ENCODE results near the gene AAGAB.

Gene AAGAB

GRCh38 chr15:67232591-67232990 is 21.9 kb downstream of the AAGAB start:
- Histone ChIP-seq H3K27me3 (ENCODE audit: control insufficient read depth, insufficient read depth, low read length) (no peaks in the 10 kb centered on the region), H3K36me3 (ENCODE audit: control insufficient read depth, insufficient read depth, low read length) (no peaks in the 10 kb centered on the region), H3K4me3 (ENCODE audit: low read depth, low read length) (no peak overlapping the region), H3K9ac (no peak overlapping the region), H2AFZ (no peak overlapping the region), H3K27ac (no peak overlapping the region), H3K9me3 (ENCODE audit: control insufficient read depth, low read length) (no peaks in the 10 kb centered on the region), H3K79me2 (peaks cover 4% of the 10 kb centered on the region), H3K4me1 (no peaks in the 10 kb centered on the region), H3K4me2 (ENCODE audit: low read length) (no peak overlapping the region)
- TF ChIP-seq CTCF (IDR thresholded peaks at IDR 0.05), result no peak

- Histone ChIP-seq H3K27ac (no peak overlapping the region), H3K4me2 (ENCODE audit: low read length) (no peak overlapping the region), H3K9ac (no peak overlapping the region), H3K36me3 (ENCODE audit: control insufficient read depth, insufficient read depth, low read length) (no peaks in the 10 kb centered on the region), H2AFZ (no peak overlapping the region), H3K27me3 (ENCODE audit: control insufficient read depth, insufficient read depth, low read length) (no peaks in the 10 kb centered on the region), H3K79me2 (peaks cover 4% of the 10 kb centered on the region), H3K4me3 (ENCODE audit: low read depth, low read length) (no peak overlapping the region), H3K9me3 (ENCODE audit: control insufficient read depth, low read length) (no peaks in the 10 kb centered on the region), H3K4me1 (no peaks in the 10 kb centered on the region)
- TF ChIP-seq CTCF (IDR thresholded peaks at IDR 0.05), result no peak
Observed at GRCh38 chr15:67230504-67230903, 24.0 kb downstream of the AAGAB start.

GRCh38 chr15:67228286-67228685 is 26.2 kb downstream of the AAGAB start:
- Histone ChIP-seq H3K79me2 (peaks cover 3% of the 10 kb centered on the region), H2AFZ (no peak overlapping the region), H3K4me3 (ENCODE audit: low read depth, low read length) (no peak overlapping the region), H3K4me1 (no peaks in the 10 kb centered on the region), H3K27me3 (ENCODE audit: control insufficient read depth, insufficient read depth, low read length) (no peaks in the 10 kb centered on the region), H3K4me2 (ENCODE audit: low read length) (no peak overlapping the region), H3K9ac (no peak overlapping the region), H3K36me3 (ENCODE audit: control insufficient read depth, insufficient read depth, low read length) (no peaks in the 10 kb centered on the region), H3K9me3 (ENCODE audit: control insufficient read depth, low read length) (no peaks in the 10 kb centered on the region), H3K27ac (no peak overlapping the region)
- TF ChIP-seq CTCF (IDR thresholded peaks at IDR 0.05), result no peak

- Histone ChIP-seq H3K9me3 (ENCODE audit: control insufficient read depth, low read length) (no peaks in the 10 kb centered on the region), H3K79me2 (peaks cover 2% of the 10 kb centered on the region), H3K27ac (no peak overlapping the region), H2AFZ (no peak overlapping the region), H3K9ac (no peak overlapping the region), H3K4me3 (ENCODE audit: low read depth, low read length) (no peak overlapping the region), H3K4me1 (no peaks in the 10 kb centered on the region), H3K36me3 (ENCODE audit: control insufficient read depth, insufficient read depth, low read length) (no peaks in the 10 kb centered on the region), H3K27me3 (ENCODE audit: control insufficient read depth, insufficient read depth, low read length) (no peaks in the 10 kb centered on the region), H3K4me2 (ENCODE audit: low read length) (no peak overlapping the region)
- TF ChIP-seq CTCF (IDR thresholded peaks at IDR 0.05), result no peak
Observed at GRCh38 chr15:67227846-67228245, 26.6 kb downstream of the AAGAB start.

- H3K36me3 ChIP-seq (ENCODE audit: control insufficient read depth, insufficient read depth, low read length), result no peaks in the 10 kb centered on the region
- H3K27ac ChIP-seq, result no peak overlapping the region
- no peak overlapping the region for H3K4me3 ChIP-seq (ENCODE audit: low read depth, low read length)
- no peaks in the 10 kb centered on the region for H3K4me1 ChIP-seq
- H3K9me3 ChIP-seq (ENCODE audit: control insufficient read depth, low read length), result no peaks in the 10 kb centered on the region
- H3K79me2 ChIP-seq, result peaks cover 2% of the 10 kb centered on the region
- H3K4me2 ChIP-seq (ENCODE audit: low read length), result no peak overlapping the region
- no peaks in the 10 kb centered on the region for H3K27me3 ChIP-seq (ENCODE audit: control insufficient read depth, insufficient read depth, low read length)
- H2AFZ ChIP-seq, result no peak overlapping the region
- TF ChIP-seq CTCF (IDR thresholded peaks at IDR 0.05), result no peak
- no peak overlapping the region for H3K9ac ChIP-seq
Observed at GRCh38 chr15:67227431-67227830, 27.0 kb downstream of the AAGAB start.

All from parathyroid adenoma (tissue), 2 donors.